ENCODE measurements around the gene ATF6. TPM values are rescaled to one million over a fixed set of nuclear protein-coding genes. Genes with fewer than 3 reads are reported as not detected.

Gene ATF6
- total and polyA plus RNA-seq, 9 of the 15 experiments (the other 6 are each of a cell fraction or from before 2014, with no cell fraction given), result 11.7 to 32.4 (median 20.4) TPM

- Histone ChIP-seq H4K20me1 (replicated peaks; ENCODE audit: control insufficient read depth, insufficient read depth, low read length) (no peaks in the 10 kb centered on the region), H3K27me3 (ENCODE audit: control insufficient read depth in 2 of 2, insufficient read depth in 2 of 2, low read length in 2 of 2) (no peaks in the 10 kb centered on the region), H3K9me1 (ENCODE audit: control insufficient read depth, insufficient read depth, low read length) (no peaks in the 10 kb centered on the region), H3K36me3 (ENCODE audit: control insufficient read depth, insufficient read depth, low read length) (peaks cover 35% of the 10 kb centered on the region), H3K79me2 (ENCODE audit: control insufficient read depth, insufficient read depth, low read length) (no peaks in the 10 kb centered on the region), H2AFZ (ENCODE audit: low read depth, low read length) (no peak overlapping the region), H3K9me3 (replicated peaks; ENCODE audit: control insufficient read depth, insufficient read depth, low read depth, low read length) (no peaks in the 10 kb centered on the region), H3K9ac (ENCODE audit: insufficient read depth in 1 of 2, low read depth in 2 of 2, low read length in 2 of 2) (no peak overlapping the region), H3K4me2 (ENCODE audit: insufficient read depth, low read length) (no peak overlapping the region), H3K27ac (ENCODE audit: extremely low read depth, low read depth, low read length) (no peak overlapping the region), H3K4me3 (no peak overlapping the region), H3K4me1 (replicated peaks in 1 of 2; ENCODE audit: control insufficient read depth in 2 of 2, insufficient read depth in 2 of 2, low read length in 2 of 2) (no peaks in the 10 kb centered on the region)
- FAIRE-seq (no peak), ATAC-seq (no peak), DNase-seq (ENCODE audit: extremely low read depth in 1 of 4, low spot score in 3 of 4) (no peak)
- in situ Hi-C loops (cut with MboI), result no loop called here
- TF ChIP-seq SOX6 (IDR thresholded peaks at IDR 0.05) (0 out of 2 replicates have a peak, but pooled peaks have one; percentile 19), FOXP1 (CRISPR knock-in tag; IDR thresholded peaks at IDR 0.05) (no peak), ZBTB7A (IDR thresholded peaks at IDR 0.05; ENCODE audit: borderline replicate concordance, control insufficient read depth, low read depth, low read length) (no peak), IFI16 (CRISPR knock-in tag; IDR thresholded peaks at IDR 0.05) (no peak), FOSL1 (tag; conservative IDR thresholded peaks at IDR 0.05) (peak; percentile 70), HNRNPL (IDR thresholded peaks at IDR 0.05; ENCODE audit: low read depth, low read length) (no peak), SRSF1 (IDR thresholded peaks at IDR 0.05; ENCODE audit: low read depth, low read length) (no peak), CTCFL (IDR thresholded peaks at IDR 0.05; ENCODE audit: borderline replicate concordance, insufficient read depth, low read depth, low read length, poor library complexity, severe bottlenecking) (no peak), ZKSCAN8 (CRISPR knock-in tag; IDR thresholded peaks at IDR 0.05) (peak; percentile 37; the same call in 1 of the 2 replicates), ZNF586 (CRISPR knock-in tag; conservative IDR thresholded peaks at IDR 0.05) (no peak), MEIS2 (IDR thresholded peaks at IDR 0.05; ENCODE audit: partially characterized antibody) (no peak), ESRRB (CRISPR knock-in tag; IDR thresholded peaks at IDR 0.05; ENCODE audit: borderline replicate concordance) (no peak), ZBTB43 (CRISPR knock-in tag; IDR thresholded peaks at IDR 0.05) (no peak), KAT8 (IDR thresholded peaks at IDR 0.05; ENCODE audit: low read depth) (no peak), CBX2 (IDR thresholded peaks at IDR 0.05; ENCODE audit: insufficient read depth, low read length, poor library complexity, severe bottlenecking) (no peak)
- ChIA-PET CTCF (ENCODE audit: low intra/inter-chr PET ratio) (no interaction called here), POLR2A (no interaction called here)
- 27% methylated on average over 1 of the region's 1 CpG for WGBS (ENCODE audit: insufficient coverage, low coverage, missing lambda C conversion rate)
- intact Hi-C loops (cut with micrococcal nuclease), result no loop called here
- BruUV-seq (replicated peaks), result no TSS peak
Observed at GRCh38 chr1:161843156-161843555, 77.0 kb downstream of the ATF6 start.
